Activated CD4-positive, CD25-positive, alpha-beta regulatory T cell treated with anti-CD3 and anti-CD28 coated beads, Interleukin-2, amount 50 U/mL, for 16 hours (primary cell): ENCODE results near the gene KRT5.

ENCODE experiments used
- DNase-seq: peaks from one replicate; pipeline ENCODE4 v3.0.0-alpha.2; 2020; ENCODE audit warnings: low read depth, low spot score

KRT5 gene

DNA sequence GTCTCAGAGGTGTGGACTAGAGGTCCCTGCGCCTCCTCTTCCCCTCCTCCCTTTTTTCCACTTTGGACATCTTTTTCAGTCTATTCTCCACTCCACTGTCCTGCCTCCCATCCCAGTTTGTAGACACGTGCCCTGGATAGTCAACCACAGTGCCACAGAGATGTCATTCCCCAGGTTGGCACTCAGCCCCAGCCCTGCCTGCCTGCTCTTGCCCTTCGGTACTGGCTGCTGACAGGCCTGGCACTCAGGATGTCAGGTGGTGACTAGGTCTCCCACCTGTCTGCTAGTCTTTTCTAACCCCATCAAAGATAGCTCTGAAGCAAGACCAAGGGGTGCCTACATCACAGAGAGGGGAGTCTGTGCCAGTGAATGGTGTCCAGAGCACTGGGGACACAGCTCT, 16.9 kb upstream of the KRT5 start:
- DNase-seq: no peak

DNA sequence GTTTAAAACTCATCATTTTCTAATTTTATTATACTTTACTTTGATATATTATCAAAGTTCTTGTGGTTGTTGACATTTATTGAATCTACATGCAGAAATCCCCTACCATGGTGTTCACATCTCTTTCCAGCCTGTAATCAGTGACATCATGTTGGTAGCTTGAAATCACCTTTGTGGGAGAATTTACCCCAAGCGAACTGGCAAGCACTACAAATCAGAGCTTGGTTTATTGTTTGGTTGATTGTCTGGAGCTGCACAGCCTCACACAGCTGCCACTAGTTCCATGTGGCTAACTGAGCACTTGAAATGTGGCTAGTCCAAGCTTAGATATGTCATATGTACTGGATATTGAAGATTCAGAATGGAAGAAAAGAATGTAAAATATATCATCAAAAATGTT, 15.4 kb upstream of the KRT5 start:
- DNase-seq: no peak

DNA sequence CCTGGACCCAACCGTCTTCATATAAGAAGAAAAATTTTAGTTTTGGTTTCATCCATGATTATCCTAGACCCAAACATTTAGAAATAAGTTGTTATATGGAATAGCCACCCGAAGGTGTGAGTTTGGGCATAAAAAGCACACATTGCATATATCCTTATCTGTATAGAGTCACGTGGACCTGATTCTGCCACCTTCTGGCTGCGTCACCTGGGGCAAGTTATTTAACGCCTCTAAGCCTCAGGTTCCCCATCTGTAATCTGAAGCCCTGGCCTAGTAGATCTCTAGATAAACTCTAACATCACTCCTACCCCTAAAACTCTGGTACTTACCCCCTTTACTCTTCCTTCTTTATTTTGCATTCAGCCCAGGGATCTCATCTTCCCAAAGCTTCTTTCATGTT, 14.3 kb upstream of the KRT5 start:
- DNase-seq: no peak

DNA sequence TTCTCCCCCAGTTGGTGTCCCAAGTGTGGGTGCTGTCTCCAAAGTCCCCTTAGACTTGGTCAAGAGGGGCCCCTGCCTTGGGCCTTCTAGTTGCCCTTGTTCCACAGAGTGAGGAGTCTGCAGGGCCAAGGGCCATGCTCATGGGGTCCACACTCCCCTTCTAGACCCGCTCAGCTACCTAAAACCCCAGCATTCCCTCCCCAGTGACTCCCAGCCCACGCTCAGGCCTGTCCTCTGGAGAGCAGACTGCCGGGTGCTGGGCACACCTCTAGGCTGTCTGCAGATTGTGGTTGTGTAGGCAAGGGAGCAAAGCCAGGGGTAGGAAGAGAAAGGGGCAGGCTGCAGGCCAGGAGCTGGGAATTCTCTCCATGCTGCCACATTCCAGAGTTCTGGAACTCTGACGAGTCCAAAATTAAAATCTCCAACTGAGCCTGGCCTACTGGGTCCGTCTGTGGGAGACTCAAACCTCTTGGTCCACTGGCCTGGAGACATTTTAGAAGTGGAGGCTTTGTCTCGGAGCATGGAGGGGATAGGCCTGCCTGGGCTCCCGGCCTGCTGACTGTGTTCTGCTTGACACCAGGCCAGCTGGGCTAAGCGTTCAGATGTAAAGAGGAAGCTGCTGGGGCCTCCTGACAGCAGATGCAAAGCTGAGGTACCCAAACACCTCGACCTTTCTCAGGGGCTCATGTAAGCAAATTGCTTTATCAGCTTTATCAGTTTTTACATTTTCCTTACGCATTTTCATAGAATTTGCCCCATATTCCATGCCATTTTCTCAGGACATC, 13.7 kb upstream of the KRT5 start:
- DNase-seq: no peak

DNA sequence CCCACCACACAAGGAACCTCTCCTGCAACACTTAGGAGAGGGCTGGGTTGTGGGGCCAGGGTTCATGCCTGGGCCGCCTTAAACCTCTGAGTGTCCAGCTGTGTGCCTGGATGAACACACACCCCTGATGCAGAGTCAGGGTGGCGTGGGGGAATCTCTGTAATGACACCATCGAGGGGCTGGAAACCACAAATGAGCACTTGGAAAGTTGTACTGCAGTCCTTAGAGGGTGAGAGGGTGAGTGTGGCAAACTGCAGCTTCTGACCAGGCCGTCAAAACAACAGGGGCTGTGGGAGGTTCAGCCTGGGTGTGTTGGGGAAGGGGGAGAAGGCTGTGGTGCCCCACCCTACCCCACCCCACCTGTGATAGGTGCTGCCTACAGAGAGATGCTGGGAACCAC, 12.4 kb upstream of the KRT5 start:
- no peak for DNase-seq

DNA sequence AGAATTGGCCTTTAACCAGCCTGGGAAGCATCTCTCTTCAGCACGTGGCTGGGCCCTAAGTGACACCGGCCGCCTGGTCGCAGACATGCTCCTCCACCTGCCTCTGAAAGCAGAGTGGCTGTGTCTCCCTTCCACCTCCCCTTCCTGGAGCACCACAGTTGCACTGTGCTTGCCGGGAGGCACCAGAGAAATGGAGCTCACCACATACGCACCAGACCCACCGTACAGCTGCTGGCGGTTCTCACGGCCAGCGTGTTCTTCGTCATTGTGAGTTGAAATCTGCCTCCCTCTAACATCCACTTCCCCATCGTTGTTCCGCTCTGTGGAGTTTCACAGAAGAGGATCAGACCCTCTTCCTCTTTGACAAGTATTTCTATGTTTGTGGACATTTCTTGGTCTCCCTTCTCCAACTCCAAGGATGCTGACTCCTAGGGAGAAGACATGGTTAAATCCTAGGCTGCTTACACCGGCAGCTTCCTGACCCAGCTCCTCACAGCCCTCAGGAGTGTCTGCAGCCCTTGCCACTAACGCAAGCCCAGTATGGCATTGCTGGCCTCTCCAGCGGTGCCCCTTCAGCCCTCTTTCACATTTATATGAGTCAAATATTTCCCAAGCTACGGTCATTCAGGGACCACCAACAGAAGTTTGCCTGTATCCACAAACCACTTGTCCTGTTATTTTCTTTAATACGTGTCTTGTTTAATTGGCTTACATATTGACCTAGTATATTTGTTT, 11.5 kb upstream of the KRT5 start:
- DNase-seq: no peak

DNA sequence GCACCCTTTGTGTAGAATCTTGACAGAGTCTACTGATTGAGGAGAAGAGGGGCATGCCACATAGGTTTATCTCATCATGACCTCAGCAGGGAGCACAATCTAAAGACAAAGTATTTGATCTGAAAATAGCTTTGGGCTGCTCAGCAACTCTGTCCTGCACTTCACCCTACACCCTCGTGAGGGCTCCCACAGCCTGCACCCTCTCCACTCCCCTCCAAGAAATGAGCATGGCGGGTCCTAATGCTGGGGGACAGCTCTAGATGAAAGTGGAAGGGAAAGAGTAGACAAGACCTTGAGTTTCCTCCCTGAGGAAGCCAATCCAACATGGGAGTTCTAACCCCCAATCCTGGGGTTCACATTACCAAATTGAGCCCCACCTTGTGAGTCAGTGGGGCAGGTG, 10.7 kb upstream of the KRT5 start:
- DNase-seq: no peak

DNA sequence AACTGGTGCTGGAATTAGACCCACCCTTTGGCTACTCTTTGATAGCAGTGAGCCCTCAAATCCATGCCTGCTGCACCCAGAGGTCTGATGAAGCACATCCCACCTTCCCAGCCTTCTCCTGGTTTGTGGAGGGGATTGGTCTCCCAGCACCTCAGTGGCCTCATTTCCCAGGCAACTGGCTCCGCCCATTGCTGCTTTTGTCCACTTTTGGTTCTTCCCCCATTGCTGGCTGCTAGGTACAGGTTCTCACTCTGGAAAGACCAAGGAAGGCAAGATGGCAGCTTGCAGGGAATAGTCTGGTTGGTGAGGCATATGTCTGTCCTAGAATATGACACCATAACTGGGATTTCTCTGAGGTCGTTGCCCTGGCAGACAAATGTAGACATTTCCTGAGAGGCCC, 10.2 kb upstream of the KRT5 start:
- no peak for DNase-seq

DNA sequence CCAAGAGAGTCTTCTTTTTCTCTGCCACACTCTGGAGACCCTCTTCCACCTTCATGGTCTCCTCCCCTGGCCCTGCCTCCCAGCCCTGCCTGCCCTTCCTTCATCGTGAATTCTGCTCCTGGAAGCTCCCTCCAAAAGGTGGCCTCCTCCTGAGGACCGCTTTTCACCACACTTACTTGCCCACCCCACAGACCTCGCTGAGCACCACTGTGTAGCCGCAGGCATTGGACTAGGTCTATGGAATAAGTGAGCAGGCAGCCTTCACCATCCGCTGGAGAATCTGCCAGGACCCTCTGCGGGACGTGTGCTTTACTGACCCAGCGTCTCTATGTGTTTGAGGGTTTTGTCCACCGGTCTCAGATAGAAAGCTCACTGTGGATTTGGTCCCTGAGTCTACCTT, 9.7 kb upstream of the KRT5 start:
- DNase-seq: no peak

DNA sequence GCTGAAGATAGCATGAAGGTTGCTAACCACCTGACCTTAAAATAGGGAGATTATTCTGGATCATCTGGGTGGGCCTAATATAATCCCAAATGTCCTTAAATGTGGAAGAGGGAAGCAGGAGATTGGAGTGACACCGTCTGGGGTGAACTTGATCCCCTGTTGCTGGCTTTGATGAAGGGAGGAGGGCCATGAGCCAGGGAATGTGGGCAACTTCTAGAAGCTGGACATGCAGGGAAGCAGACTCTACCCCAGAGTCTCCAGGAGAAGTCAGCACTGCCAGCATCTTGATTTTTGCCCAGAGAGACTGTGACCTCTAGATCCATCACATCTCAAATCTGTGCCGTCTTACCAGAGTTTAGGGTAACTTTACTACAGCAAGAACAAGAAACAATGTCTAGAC, 9.2 kb upstream of the KRT5 start:
- no peak for DNase-seq

DNA sequence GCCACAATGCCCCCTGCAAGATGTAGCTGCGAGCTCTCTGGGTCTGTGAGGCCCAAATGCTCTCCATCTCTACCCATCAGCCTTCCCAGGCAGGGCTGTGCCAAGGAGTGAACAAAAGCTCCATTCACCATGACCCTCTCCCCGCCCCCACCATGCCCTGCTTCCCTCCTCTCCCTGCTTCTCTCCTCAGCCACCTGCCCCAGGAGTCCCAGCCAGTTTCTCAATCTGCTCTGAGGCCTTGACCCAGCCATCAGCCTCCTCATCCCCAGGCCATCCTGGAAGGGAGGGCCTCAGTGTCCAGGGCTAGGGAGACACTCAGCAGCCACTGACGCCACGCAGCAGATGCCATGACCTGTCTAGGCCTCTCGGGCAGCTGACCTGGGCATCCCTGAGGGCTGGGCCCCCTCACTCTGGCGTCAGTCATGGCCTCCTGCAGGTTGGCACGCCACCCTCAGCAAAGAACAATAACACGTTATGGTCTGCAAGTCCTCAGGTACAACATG, 8.5 kb upstream of the KRT5 start:
- DNase-seq: no peak

DNA sequence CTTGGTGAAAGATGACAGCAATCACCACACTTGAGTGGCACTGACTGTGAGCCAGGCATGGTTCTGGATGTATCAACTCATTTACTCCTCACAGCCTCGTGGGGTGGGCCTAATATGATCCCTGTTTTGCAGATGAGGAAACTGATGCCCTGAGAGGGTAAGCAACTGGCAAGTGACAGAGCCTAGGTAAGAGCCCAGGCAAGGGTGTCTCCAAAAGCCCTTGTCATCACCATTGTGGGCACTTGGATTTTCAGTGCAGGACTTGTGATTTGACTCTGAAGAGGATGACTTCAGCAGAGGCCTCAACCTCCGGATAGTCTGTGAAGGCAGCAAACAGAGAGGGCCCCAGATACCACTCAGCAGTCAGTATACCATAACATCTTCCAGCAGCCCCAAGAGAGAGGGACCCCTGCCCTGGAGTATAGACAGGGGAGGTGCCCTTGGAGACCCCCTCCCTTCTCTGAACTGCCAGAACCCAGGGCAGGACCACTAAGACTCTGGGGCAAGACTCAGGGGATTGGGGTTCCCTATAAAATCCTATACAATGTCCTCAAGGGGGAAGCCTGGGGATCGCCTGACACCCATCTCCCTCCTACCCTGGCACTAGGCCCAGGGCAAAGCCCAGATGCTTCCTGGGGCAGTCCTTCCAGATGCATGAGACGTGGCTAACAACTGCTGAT, 7.1 kb upstream of the KRT5 start:
- no peak for DNase-seq

DNA sequence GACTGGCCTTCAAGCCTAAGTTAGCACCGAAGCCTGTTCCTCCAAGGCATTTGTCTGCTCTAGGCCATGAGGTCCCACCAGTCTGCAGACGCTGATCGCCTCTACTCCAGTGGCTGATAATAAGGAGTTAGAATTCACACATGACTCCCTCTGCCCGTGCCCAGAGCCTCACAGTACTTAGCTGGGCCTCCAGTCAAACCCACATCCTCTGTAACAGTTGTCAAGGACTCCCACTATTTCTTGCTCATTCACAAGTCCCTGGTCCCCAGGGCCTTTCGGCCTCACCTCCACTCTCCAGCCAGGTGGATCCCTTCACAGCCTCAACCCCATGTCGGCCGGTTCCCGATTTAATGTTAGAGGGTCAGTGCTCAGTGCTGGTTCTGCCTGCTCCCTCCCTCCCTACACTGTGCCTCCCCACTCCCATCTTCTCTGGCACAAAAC, 6.3 kb upstream of the KRT5 start:
- DNase-seq: no peak

DNA sequence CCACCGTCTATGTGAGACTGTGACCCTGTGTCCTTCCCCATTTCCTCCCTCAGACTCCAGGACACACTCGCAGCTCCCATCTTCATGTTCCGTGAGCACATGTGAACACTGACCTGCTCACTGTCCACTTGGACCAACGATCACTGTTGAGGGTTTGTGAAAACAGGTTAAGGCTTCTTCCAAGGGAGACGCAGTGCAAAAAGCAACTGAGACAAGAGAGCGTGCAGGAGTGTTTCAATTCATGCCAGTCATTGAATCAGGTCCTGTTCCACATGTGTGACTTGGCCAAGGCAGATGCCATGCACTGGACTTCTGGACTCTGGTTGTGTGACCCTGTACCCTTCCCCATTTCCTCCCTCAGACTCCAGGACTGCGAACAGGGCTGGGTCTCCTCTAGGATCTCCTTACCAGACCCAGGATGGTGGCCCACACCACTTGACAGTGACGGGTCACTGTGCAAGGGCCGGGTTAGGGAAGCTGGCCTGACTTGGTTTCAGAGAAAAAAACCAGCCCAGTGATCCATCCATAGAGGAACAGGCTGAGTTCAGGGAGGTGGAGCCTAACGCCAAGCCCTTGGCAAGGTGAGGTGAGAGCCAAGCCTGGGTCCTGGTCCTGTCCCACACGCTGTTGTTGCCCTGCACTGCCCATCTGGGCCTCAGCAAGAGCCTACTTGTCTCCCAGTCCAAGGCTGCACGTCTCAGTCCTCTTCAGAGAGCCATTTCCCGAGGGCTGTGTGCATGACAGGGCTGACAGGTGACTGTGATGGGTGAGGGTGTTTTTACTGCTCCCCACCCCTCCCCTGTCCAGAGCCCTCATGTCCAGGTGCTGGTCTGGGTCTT, 5.7 kb upstream of the KRT5 start:
- DNase-seq: no peak

DNA sequence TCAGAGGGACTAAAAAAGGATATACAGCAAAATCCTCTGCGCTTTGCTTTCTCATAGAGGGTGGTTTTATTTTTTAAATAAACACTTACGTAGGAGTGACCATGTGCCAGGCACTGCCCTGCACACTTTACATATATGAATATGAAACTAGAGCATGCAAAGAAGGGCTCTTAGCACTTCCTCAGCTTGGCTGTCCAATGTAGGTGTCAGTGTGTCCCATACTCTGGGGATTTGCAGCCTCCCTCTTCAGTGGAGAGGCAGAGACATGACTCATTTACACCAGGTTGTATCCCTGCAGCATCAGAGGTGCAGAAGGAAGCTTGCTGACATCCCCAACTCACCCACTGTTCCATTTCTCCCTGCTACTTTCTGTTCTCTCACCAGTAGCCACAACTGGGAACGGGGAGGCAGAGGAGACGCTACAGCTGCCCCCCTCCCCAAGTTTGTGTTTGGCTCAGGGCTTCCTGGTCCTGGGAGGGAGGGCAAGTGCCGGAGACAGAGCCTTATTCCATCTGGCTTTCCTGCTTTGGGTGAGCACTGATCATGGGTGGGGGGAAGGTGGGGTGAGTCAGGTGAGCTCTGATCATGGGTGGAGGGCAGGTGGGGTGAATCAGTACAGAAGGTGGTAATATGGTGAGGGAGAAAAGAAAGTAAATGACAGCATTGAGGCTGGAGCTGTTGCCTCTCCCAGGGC, 4.9 kb upstream of the KRT5 start:
- DNase-seq: no peak

DNA sequence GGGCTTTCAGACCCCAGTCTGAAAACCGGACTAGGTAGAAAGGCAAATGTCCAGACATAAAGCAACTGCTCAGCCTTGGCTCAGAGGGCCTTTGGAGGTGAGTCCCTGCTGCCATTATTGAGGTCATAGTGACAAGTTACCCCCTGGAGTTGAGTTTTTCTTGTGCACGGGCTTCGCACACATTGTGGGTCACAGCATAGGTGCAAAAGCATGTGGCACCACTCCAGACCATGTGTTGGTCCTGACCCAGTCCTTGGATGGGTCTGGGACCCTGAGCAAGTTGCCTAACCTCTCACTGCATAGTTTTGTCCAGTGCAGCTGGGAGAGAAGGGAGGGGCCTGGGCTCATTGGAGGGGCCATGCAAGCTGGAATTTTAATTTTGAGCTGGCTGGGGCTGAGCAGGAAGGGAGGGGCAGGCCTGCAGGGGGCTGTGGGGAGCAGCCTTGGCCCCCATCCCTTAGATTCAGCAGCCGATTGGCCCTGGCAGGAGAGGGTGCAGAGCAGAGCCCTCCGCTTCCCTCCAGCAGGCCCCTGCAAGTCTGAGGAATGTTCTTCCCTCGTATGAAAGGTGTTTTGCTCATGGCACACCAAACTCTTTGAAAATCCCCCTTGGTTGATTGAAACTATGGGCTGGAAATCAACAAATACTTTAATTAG, 4.2 kb upstream of the KRT5 start:
- no peak for DNase-seq

DNA sequence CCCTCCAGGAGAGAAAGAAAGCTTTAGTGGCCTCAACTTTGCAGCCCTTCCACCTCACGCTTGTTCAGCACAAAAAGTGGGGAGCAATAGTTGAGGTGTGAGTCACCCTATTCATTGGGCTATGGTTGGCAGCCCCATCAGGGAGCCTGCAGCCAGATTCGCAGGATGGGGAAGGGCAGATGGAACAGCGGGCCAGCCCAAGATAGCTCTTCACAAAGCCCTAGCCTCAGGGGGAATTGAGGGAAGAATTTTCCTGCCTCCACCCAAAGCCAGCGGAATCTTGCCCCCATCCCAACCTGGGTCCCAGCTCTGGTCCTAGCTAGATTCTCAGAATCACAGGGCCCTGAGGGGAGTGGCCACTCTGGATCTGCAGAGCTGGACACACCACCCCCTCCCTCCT, 3.6 kb upstream of the KRT5 start:
- no peak for DNase-seq

DNA sequence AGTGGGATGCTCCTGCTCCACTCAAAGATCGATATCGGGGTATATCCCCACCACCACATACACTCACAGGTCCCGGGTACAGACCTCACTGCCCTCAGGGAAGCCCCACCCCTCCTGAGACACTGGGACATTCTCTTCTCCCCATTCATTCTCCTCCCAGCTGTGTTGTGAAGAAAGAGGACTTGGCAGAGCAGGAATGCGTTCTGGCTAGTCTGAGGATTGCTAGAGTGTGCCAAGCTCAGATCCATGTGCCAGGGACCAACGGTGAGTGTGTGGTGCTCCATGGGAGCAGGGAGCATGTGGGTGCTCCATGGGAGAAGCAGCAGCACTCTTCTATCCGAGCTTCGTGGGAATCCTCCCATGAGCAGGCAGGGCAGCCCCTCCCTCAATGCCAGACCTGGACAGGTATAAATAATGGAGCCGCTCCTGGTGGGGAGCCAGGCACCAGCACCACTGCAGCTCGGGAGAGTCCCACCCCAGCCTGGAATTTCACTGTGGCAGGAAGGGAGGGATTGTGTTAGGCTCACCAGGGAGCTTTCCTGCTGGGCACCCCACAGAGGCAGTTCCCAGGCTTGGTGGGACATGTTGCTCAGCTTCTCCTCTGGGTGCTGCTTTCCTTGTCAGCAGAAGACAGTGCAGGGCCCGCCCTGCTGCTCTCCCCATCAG, 2.3 kb upstream of the KRT5 start:
- DNase-seq: no peak

DNA sequence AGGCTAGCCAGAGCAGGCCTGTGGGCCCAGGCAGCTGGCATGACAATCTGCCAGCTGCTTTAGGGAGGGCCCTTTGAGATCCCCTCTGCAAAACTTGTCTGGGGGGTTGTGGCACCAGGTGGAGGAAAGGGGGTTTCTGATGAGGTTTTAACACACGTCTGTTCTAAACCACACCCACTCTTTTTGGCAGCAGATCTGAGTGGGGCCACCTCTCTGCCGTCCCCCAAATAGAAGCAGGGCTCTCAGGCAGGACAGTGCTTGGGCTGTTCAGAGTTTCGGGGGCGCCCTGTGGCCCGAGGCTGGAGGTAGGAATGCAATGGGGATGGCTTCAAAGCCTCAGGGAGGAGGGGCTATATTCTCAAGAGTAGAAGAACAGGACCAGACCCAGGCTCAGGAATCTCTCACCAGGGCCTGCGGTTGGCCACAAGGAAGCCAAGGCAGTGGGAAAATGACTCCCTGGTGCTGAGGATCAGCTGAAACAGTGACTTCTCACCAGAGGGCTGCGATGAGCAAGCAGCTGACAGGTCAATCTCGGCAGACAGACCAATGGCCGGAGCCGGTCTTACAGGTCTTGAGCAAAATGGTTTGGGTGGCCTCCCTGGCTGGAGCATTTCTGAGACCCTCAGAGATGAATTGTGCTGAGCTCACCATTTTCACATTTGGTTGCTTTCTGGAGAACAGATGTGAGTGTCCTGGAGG, 1.5 kb upstream of the KRT5 start:
- no peak for DNase-seq
